ENCODE results near the gene PSPC1.

PSPC1 gene

DNA sequence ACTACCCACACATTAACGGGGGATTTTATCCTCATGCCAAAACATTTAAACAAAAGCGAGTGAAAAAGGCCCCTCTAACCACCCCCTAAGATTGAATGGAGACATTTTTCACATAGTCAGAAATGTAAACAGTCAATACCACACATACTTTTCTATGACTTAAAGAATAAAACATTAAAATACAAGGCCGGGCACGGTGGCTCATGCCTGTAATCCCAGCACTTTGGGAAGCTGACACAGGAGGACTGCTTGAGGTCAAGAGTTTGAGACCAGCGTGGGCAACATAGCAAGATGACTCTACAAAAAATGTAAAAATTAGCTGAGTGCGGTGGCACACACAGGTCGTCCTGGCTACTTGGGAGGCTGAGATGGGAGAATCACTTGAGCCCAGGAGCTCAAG is 102.0 kb downstream of the PSPC1 start:
- no peak overlapping the region for H3K4me3 ChIP-seq (replicated peaks; ENCODE audit: low read depth, low read length)
- DNase-seq (ENCODE audit: extremely low read depth, insufficient read length): no peak
- no peaks in the 10 kb centered on the region for H3K27me3 ChIP-seq (replicated peaks; ENCODE audit: control insufficient read depth, insufficient read depth, low read length)
- TF ChIP-seq, protein P1, sequence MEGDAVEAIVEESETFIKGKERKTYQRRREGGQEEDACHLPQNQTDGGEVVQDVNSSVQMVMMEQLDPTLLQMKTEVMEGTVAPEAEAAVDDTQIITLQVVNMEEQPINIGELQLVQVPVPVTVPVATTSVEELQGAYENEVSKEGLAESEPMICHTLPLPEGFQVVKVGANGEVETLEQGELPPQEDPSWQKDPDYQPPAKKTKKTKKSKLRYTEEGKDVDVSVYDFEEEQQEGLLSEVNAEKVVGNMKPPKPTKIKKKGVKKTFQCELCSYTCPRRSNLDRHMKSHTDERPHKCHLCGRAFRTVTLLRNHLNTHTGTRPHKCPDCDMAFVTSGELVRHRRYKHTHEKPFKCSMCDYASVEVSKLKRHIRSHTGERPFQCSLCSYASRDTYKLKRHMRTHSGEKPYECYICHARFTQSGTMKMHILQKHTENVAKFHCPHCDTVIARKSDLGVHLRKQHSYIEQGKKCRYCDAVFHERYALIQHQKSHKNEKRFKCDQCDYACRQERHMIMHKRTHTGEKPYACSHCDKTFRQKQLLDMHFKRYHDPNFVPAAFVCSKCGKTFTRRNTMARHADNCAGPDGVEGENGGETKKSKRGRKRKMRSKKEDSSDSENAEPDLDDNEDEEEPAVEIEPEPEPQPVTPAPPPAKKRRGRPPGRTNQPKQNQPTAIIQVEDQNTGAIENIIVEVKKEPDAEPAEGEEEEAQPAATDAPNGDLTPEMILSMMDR (IDR thresholded peaks at IDR 0.05; ENCODE audit: insufficient read depth, low read length, poor library complexity, severe bottlenecking): no peak
- no peaks in the 10 kb centered on the region; the same call in none of the 2 replicates for H3K36me3 ChIP-seq (ENCODE audit: control insufficient read depth, insufficient read depth, low read length)

DNA sequence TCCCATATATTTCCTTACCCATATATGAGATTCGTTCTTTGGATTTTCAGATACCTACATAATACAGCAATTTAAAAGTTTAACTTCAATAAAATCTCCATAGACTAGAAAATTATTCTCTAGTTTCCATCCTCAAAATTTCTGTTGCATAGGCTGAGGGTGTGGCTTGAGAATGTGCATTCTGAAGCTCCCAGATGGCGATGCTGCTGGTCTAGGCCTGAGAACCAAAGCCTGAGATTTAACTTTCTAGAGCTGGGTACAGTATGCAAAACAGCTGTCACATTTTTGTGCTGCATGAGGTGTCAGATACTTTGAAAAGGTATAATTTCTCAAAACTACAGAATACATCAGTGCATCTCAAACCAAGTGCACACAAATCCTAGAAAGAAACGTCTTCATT is 106.6 kb downstream of the PSPC1 start:
- no peak overlapping the region for H3K4me3 ChIP-seq (replicated peaks; ENCODE audit: low read depth, low read length)
- no peak for DNase-seq (ENCODE audit: extremely low read depth, insufficient read length)
- TF ChIP-seq, protein P1 (IDR thresholded peaks at IDR 0.05; ENCODE audit: insufficient read depth, low read length, poor library complexity, severe bottlenecking): no peak
- peaks cover 12% of the 10 kb centered on the region for H3K36me3 ChIP-seq (ENCODE audit: control insufficient read depth, insufficient read depth, low read length)
- no peaks in the 10 kb centered on the region for H3K27me3 ChIP-seq (replicated peaks; ENCODE audit: control insufficient read depth, insufficient read depth, low read length)

DNA sequence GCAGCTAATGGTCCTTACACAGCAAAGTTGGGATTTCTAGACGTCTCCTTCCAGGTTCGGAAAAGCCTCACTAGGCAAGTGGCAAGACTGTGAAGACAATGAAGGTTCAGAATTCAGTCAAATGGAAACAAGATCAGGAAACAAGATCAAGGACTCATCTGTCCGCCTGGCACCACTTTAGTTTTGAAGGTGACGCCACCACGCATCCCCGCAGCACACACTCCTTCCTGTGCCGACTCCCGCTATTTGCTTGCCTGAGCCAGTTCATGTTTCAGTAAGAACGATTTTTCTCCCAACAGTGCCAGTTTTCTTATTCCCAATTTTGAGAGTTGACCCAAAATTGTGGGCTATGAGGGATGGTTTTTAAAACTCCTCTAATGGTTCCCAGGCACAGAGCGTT is 107.8 kb downstream of the PSPC1 start:
- Histone ChIP-seq H3K36me3 (ENCODE audit: control insufficient read depth, insufficient read depth, low read length) (peaks cover 16% of the 10 kb centered on the region), H3K4me3 (replicated peaks; ENCODE audit: low read depth, low read length) (no peak overlapping the region), H3K27me3 (replicated peaks; ENCODE audit: control insufficient read depth, insufficient read depth, low read length) (no peaks in the 10 kb centered on the region)
- TF ChIP-seq, protein P1 (IDR thresholded peaks at IDR 0.05; ENCODE audit: insufficient read depth, low read length, poor library complexity, severe bottlenecking): no peak
- DNase-seq (ENCODE audit: extremely low read depth, insufficient read length): no peak

DNA sequence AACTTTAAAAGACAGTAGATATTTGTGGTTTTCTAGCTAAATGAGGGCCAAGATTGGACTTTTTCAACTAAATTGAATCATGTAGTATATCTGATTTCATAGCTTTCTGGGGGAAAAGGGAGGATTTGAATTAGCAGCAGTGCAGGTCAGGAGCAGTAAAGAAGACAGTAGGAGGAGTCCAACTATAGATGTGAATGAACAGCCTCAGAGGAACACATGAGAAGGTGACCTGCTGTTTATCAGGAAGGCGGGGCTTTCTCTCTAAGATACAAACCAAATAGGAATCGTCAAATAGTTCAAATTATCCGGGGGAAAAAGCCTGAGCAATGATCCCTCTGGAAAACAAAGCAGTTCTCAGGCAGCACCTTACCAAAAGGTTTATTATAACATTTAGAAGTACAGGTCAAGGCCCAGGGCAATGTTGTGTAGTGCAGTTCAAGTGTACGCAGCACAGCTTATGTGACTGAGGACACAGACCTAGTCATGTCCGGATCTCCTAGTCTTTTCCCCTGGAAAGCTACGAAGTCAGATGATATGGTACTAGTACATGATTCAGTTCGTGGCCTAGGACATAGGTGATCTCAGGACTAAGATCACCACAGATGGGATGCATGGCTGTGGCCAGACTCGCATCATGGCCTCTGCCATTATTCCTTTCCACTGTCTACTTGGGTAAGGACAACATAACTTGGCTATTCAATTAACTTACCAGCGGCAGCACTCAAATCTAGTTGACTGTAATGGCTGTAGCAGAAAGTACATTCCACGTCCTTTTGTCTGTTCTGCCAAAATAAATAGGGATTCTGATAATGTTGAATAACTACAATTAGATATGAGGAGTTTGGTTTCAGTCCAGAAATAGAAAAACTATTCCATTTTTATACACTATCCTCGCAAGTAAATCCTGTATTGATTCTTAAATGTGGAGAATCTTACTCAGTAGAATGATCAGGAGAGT is 109.0 kb downstream of the PSPC1 start:
- Histone ChIP-seq H3K27me3 (replicated peaks; ENCODE audit: control insufficient read depth, insufficient read depth, low read length) (no peaks in the 10 kb centered on the region), H3K4me3 (replicated peaks; ENCODE audit: low read depth, low read length) (no peak overlapping the region), H3K36me3 (ENCODE audit: control insufficient read depth, insufficient read depth, low read length) (peaks cover 22% of the 10 kb centered on the region)
- TF ChIP-seq, protein P1 (IDR thresholded peaks at IDR 0.05; ENCODE audit: insufficient read depth, low read length, poor library complexity, severe bottlenecking): no peak
- no peak for DNase-seq (ENCODE audit: extremely low read depth, insufficient read length)

DNA sequence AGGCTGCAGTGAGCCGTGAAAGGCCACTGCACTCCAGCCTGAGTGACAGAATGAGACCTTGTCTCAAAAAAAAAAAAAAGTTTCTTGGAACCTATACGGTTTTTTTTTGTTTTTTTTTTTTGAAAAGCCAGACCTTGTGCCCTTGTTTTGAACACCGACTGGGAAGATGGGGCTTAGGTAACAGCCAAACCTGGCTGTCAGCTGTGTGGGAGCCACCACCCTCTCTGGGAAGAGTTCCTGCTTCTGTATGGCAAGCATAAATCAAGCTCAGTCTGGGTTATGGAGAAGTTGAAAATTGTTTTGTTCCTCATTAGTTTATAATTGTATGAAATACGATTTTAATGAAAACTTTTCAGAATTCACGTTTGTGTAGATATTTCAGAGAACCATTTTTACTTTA is 109.8 kb downstream of the PSPC1 start:
- Histone ChIP-seq H3K4me3 (replicated peaks; ENCODE audit: low read depth, low read length) (no peak overlapping the region), H3K36me3 (ENCODE audit: control insufficient read depth, insufficient read depth, low read length) (peaks cover 23% of the 10 kb centered on the region), H3K27me3 (replicated peaks; ENCODE audit: control insufficient read depth, insufficient read depth, low read length) (no peaks in the 10 kb centered on the region)
- TF ChIP-seq, protein P1 (IDR thresholded peaks at IDR 0.05; ENCODE audit: insufficient read depth, low read length, poor library complexity, severe bottlenecking): no peak
- no peak for DNase-seq (ENCODE audit: extremely low read depth, insufficient read length)

Measured in GM06990 (cell line).